HCT116 (cell line): ENCODE results near the gene NR2F2.

Source experiments
- CTCF ChIP-seq, 3 experiments: fragments of 200-600 bp in 1 of 3; sonication (generic) in 1 of 3; IDR thresholded peaks in 2 of 3; conservative IDR thresholded peaks in 1 of 3; 2 replicates each; pipeline ENCODE4 v1.5.1; 2012 to 2017; ENCODE audit warnings: low read depth in 2 of 3, low read length in 2 of 3, antibody characterized with exemption in 1 of 3, borderline replicate concordance in 1 of 3, control low read depth in 1 of 3, mild to moderate bottlenecking in 1 of 3, mixed read lengths in 1 of 3, mixed run types in 1 of 3, moderate library complexity in 1 of 3; ENCODE audit not compliant: insufficient read depth in 1 of 3
- EGR1 ChIP-seq: IDR thresholded peaks from 2 replicates; pipeline ENCODE4 v1.6.1; 2012; ENCODE audit warnings: low read depth
- EZH2 ChIP-seq: fragments of 200-600 bp; sonication (generic); IDR thresholded peaks from 2 replicates; pipeline ENCODE4 v1.6.1; 2017; ENCODE audit warnings: antibody characterized with exemption, mixed run types
- EZH2phosphoT487 ChIP-seq: fragments of 200-600 bp; IDR thresholded peaks from 2 replicates; pipeline ENCODE4 v1.6.1; 2018; ENCODE audit warnings: antibody characterized with exemption, borderline replicate concordance
- POLR2A ChIP-seq: IDR thresholded peaks from 2 replicates; pipeline ENCODE4 v1.7.0; 2011; ENCODE audit warnings: borderline replicate concordance; ENCODE audit not compliant: insufficient read depth, insufficient read length; ENCODE audit errors: extremely low read depth
- POLR2AphosphoS5 ChIP-seq: IDR thresholded peaks from 2 replicates; pipeline ENCODE4 v1.6.1; 2011; ENCODE audit warnings: mild to moderate bottlenecking, low read depth, low read length, moderate library complexity
- RAD21 ChIP-seq: IDR thresholded peaks from 2 replicates; pipeline ENCODE4 v1.6.1; 2012; ENCODE audit warnings: low read depth, mild to moderate bottlenecking
- SRF ChIP-seq: IDR thresholded peaks from 2 replicates; pipeline ENCODE4 v1.6.1; 2012; ENCODE audit warnings: low read depth
- YY1 ChIP-seq: IDR thresholded peaks from 2 replicates; pipeline ENCODE4 v1.6.1; 2011; ENCODE audit warnings: low read length, low read depth, moderate library complexity, mild to moderate bottlenecking; ENCODE audit not compliant: insufficient replicate concordance; ENCODE audit errors: extremely low read depth
- ZBTB33 ChIP-seq: IDR thresholded peaks from 2 replicates; pipeline ENCODE4 v1.6.1; 2011; ENCODE audit warnings: mild to moderate bottlenecking, low read length, moderate library complexity; ENCODE audit not compliant: insufficient replicate concordance; ENCODE audit errors: extremely low read depth
- ZNF274 ChIP-seq: fragments of 200-500 bp; sonication (Bioruptor generic); IDR thresholded peaks from 2 replicates; pipeline ENCODE4 v1.6.1; 2014; ENCODE audit warnings: mild to moderate bottlenecking, low read depth, low read length, inconsistent platforms

- TF ChIP-seq POLR2A, result no peak
- no peak for TF ChIP-seq EZH2phosphoT487
- no peak for TF ChIP-seq EGR1
- no peak for TF ChIP-seq SRF
- no peak for TF ChIP-seq CTCF (IDR thresholded peaks at IDR 0.05 in 2 of 3, conservative IDR thresholded peaks at IDR 0.05 in 1 of 3; ENCODE audit: borderline replicate concordance in 1 of 3, insufficient read depth in 1 of 3, low read depth in 2 of 3, low read length in 2 of 3)
- TF ChIP-seq RAD21, result no peak
- no peak for TF ChIP-seq ZNF274
- TF ChIP-seq ZBTB33, result no peak
- no peak for TF ChIP-seq POLR2AphosphoS5
- no peak for TF ChIP-seq YY1
- TF ChIP-seq EZH2, result no peak
These were observed 16.9 kb downstream of the NR2F2 start for GRCh38 chr15:96347181-96348111.
